HTERT RPE-1 (cell line): ENCODE data around the gene ACOT8.
"Not testable (repeated sequence)": the region's sequence is repeated elsewhere in the genome, so short reads cannot be mapped to it uniquely, and the experiment has no call there.

Experiments
- in situ Hi-C: fragments of 300-500 bp; cut with MboI; formaldehyde crosslinking; loops from 4 replicates; pipeline ENCODE4 v1.14.3; 2020; ENCODE audit warnings: low sequenced_read_pairs

The ACOT8 gene

DNA sequence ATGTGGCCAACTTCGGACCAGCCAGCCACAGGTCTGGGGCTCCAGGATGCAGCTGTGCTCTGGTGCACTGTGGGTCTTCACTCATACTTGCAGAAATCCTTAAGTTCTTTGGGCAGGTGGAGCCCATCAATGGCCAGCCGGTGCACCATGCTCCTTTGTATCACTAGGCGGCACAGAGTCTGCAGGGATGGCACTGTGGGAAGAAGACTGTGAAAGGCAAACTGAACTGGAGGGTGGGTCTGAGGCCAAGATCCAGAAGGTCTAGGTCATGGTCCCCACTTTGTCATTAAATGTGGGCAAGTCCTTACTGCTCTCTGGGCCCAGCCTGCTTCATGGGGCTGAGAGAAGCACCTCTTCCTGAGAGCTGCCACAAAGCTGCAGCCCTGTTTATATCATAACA lies 31.5 kb upstream of the ACOT8 start:
- in situ Hi-C loops = no loop called here

DNA sequence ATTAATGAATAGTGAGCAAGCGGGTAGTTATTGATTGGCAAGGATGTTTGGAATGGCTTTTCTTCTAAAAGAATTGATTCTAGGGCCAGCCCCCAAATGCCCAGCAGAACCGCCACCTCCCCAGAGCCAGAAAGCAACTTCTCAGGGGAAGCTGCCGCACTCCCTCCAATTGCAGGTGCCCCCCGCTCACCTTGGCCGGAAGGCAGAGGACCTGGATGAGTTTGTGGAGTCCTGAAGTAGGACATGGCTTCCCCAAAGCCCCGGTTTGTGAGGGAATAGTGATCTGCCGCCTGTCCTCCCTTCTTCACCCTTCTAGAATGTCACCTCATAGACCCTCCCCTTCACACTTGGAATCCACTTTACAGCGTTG lies 30.1 kb upstream of the ACOT8 start, which contains the start of gene SPATA25:
Gene SPATA25 (minus strand): TSS at position 277 of the 370 bp plus-strand sequence. CDS start 32 bp downstream, at position 245.
- in situ Hi-C loops = no loop called here

DNA sequence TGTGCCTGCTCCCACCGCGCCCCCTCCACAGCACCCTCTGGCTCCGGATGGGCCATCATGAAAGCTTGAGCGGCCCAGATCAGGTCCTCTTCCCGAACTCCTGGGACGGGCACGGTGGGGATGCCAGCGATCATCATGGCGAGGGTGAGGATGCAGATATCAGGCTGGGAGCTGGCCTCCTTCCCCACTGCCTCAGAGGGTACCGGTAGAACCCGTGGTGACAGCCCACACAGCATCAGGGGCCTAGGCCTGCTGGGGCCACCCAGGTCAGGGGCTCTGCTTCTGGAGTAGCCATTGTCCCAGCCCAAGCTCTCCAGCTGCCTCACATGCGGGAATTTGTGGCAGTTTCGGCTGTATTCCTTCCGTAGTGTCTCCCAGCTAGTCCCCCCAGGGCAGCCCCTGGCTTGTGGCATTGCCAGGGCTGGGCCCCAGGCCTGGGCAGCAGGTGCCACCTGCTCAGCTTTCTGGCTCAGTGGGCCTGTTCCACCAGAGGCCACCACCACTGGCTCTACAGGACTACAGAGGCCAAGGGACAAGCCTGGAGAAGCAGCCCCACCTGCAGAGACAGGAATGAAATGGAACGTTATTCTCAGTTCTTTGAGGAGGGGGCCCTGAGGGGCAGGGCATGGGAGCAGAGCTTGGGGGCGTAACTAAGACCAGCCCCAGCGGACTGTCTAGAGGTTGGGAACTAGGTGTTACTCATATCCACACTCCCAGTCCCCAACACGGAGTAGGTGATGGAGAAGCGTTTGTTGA lies 29.6 kb upstream of the ACOT8 start:
- in situ Hi-C loops = no loop called here

DNA sequence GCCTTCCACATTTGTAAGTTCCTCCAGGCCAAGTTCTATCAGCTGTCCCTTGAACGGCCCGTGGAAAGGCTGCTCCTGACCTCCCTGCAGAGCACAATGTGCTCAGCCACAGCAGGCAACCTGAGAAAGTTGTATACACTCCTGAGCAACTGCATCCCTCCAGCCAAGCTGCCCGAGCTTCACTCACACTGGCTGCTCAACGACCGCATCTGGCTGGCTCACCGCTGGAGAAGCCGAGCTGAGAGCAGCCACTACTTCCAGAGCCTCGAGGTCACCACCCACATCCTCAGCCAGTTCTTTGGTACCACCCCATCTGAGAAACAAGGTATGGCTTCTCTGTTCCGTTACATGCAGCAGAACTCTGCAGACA lies 25.9 kb upstream of the ACOT8 start:
- in situ Hi-C loops = no loop called here

DNA sequence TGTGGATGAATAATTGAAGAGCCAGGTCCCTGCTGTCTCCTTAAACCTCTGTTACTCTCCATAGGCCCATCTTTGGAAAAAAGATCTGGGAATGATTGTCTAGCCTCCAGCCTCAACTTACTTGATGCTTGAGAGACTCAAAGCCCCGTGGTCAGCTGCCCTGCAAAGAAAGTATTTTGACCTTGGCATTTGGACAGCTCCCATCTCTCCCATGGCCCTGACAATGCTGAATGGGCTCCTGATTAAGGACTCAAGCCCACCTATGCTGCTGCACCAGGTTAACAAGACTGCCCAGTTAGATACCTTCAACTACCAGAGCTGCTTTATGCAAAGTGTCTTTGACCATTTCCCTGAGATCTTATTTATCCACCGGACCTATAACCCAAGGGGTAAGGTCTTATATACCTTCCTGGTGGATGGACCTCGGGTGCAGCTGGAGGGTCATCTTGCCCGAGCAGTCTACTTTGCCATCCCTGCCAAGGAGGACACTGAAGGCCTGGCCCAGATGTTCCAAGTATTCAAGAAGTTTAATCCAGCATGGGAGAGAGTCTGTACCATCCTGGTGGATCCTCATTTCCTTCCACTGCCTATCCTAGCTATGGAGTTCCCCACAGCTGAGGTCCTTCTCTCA lies 25.4 kb upstream of the ACOT8 start:
- in situ Hi-C loops = no loop called here

DNA sequence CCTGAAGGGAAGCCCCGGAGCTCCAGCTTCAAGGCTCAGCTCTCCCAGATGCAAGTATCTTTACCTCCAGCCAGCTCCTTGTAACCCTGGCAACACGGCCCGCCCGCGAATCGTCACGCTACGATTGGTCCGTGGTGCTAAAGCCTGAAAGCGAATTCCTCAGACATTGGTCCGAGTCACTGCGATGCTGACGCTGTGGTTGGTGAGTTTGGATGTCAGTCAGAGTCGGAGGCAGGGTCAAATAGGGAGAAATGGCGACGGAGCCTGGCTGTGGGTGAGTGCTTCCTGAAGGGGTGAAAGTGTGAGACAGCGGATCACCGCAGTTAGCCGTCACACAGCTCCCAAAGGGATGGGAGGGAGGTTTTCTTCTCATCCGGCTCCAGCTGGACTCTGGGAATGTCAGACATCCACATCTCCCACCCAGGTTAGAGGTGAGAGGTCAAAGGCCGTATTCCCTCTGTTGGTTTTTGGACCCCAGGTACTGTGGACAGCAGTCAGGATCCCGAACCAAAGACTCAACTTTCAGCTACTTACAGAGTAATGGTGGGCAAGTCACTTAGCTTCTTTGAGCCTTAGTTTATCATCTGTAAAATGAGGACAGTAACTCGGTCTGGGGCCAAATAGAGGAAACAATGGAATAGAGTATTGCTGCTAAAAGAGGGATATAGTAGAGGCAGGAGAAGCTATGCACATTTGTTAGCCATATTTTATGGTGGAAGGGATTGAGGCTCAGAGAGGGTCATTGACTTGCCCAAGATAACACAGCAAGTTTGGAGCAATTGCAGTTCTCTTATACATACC lies 24.0 kb upstream of the ACOT8 start, which contains the start of gene ZSWIM1:
Gene ZSWIM1 (plus strand): TSS at position 240 of the 801 bp plus-strand sequence. CDS start 1,366 bp downstream, outside the sequence.
- in situ Hi-C loops = no loop called here

DNA sequence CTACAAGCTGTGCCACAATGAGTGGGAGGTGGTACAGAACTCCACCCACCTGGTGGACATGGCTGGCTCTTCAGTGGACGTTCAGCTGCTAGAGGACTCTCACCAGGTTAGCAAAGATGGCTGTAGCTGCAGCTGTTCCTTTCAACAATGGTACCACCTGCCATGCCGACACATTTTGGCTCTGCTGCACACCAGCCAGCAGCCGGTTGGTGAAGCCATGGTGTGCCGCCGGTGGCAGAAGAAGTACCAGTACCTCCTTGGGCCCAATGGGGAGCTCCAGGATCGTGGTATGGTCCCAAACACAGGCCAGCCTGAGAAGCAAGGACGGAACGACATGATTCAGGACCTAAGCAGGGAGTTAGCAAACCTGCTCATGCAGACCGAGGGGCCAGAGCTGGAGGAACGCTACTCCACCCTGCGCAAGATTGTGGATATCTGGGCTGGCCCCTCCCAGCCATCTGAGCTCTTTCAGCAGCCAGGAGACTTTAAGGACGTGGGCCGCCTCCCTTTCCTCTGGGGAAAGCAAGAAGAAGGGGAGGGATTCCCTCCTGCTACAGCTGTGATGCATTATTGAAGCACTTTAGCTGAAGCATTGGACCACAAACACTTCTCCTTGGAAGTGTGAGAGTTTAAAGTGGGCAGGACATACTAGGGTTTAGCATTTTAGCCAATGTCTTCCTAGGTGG lies 21.0 kb upstream of the ACOT8 start:
- in situ Hi-C loops = no loop called here

DNA sequence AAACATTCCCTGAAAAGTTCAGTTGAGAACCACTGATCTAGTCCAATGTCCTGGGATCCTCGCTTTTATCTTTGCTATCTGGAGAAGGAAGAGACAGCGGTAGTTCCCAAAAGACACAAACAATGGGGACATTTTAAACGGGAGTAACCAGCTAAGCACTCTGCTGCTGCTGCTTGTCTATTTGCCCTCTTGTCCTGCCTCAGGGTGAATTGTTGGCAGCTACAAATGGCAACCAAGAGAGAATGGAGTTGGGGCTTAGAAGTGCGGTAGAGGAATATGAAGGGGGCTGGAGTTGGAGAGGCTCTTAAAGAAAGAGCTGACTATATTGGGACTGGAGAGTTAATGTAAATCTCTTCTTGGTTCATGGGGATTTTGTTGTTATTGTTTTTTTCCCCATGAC lies 17.4 kb upstream of the ACOT8 start:
- in situ Hi-C loops = no loop called here

DNA sequence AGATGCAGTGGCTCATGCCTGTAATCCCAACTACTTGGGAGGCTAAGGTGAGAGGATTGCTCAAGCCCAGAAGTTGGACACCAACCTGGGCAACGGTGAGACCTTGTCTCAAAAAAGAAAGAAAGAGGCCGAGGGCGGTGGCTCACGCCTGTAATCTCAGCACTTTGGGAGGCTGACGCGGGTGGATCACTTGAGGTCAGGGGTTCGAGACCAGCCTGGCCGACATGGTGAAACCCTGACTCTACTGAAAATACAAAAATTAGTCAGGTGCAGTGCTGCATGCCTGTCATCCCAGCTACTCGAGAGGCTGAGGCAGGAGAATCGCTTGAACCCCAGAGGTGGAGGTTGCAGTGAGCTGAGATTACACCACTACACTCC lies 16.9 kb upstream of the ACOT8 start:
- in situ Hi-C loops = not testable (repeated sequence)

DNA sequence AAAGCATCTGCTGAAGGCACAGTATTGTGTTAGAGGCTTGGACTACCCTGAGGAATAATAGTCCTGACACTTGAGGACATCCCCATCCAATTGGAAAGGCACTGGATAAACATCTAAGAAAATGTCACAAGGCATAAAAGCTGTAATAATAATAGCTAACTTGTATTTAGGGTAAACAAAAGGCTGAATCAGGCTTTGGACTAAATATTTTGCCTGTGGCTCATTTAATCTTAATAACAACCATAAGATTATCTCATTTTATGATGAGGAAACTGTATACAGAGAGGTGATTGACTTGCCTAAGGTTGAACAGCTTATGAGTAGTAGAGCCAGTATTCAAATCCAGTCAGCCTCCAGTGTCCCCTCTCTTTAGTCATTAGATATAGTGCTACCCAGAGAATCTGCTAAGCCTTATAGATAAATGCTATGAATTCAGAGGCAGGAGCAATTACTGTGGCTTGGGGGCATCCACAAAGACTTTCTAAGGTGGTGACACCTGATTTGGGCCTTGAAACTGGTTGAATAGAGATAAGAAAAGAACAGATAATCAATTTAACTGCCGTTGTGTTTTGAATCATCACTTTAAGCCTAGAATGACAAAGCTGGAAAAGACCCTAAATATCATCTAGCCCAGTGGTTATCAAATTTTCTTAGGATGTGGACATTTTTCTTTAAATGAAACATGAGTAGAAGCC lies 16.4 kb upstream of the ACOT8 start:
- in situ Hi-C loops = no loop called here

DNA sequence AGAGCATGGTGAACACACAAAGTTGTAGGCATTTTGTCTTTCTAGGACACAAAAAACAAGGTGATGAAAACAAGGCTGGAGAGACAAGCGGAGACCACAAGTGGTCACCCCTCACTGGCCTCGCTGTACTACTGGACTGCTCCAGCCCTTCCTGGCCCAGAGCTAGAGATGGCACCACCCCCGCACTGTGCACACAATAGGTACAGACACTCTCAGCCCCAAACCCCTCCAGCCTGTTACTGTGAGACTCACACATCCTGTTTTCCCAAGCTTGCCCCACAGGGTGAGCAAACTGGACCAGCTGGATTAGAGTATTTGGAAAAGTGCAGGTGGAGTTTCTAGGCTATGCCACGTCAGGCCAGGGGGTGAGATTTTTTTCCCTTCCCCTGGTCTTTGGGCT lies 15.4 kb upstream of the ACOT8 start:
- in situ Hi-C loops = no loop called here

DNA sequence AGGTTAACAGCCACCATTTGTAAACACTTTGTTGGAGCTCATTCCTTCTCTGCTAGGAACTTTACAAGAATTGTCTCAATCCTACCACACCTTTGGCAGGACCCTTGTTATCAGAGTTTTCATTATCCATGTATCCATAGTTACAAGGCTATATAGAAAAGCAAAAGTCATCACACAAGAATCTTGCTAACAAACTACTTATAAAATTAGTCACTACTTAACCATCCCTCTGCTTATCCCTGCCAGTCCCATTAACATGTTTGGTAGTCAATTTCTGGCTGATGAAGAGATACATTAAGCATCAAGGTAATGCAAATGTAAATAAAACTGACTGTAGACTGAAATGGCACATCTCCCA lies 10.6 kb upstream of the ACOT8 start:
- in situ Hi-C loops = no loop called here

DNA sequence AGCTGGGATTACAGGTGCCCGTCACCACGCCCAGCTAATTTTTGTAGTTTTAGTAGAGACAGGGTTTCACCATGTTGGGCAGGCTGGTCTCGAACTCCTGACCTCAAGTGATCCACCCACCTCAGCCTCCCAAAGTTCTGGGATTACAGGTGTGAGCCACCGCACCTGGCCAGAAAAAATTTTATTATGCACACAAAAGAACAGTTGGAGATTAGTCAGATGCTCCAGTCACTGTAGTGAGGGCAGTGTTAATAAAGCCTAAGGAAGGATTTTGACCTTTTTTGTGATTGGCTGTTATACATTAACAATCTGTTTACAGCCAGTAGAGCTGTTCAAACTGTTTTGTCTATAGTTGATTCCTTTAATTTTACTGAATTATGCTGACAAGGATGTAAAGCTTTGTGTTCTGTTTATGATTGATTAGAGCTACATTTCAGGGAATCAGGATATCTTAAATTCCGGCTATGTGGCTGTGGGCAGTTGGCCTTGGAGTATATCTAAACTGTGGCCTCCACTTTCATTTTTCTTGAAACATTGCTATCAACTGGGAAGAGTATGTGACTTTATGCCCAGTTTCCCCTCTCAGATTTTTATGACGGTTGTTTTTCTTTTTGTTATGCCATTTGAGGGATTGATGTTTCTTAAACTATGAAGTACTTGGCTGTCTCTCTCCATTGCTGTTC lies 10.1 kb upstream of the ACOT8 start:
- in situ Hi-C loops = no loop called here

DNA sequence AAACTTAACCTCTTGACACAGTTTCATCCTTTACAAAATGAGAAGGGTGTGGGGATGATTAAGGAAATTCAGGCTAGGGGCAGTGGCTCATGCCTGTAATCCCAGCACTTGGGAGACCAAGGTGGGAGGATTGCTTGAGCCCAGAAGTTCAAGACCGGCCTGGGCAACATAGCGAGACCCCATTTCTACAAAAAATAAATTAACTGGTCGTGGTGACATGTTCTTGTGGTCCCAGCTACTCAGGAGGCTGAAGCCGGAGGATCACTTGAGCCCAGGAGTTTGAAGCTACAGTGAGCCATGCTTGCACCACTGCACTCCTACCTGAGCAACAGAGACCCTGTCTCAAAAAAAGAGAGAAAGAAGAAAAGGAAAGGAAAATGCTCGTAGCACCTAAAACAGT lies 9.3 kb upstream of the ACOT8 start:
- in situ Hi-C loops = no loop called here

DNA sequence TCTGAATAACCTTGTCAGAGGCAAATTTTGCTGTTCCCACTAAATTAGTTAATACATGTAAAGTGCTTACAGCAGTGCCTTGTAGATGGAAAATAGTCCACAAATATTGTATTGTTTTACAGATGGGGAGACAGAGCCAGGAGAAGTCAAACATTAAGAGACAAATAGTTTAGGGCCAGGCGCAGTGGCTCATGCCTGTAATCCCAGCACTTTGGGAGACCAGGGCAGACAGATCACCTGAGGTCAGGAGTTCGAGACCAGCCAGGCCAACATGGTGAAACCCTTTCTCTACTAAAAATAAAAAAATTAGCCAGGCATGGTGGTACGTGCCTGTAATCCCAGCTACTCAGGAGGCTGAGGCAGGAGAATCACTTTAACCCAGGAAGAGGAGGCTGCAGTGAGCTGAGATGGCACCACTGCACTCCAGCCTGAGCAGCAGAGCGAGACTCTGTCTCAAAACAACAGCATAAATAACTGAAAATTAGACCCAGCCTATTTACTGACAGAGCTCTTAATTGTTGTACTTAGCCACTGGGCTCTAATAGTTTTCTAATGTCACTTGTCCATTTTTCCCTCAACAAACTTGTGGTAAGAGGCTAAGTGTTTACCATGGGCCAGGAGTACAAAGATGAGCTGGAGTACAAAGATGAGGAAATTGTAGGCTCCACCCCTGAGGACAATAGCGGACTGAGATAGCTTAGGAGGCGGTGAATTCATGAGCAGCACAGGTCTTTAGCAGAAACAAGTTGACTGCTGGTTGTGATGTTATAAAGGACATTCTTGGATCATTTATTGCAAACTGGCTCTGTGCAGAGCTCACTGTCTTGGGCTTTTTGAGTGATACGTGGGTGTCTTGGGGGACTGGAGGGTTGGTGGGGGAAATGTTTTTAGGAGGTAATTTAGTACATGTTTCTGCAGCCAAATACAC lies 6.6 kb upstream of the ACOT8 start:
- in situ Hi-C loops = no loop called here

DNA sequence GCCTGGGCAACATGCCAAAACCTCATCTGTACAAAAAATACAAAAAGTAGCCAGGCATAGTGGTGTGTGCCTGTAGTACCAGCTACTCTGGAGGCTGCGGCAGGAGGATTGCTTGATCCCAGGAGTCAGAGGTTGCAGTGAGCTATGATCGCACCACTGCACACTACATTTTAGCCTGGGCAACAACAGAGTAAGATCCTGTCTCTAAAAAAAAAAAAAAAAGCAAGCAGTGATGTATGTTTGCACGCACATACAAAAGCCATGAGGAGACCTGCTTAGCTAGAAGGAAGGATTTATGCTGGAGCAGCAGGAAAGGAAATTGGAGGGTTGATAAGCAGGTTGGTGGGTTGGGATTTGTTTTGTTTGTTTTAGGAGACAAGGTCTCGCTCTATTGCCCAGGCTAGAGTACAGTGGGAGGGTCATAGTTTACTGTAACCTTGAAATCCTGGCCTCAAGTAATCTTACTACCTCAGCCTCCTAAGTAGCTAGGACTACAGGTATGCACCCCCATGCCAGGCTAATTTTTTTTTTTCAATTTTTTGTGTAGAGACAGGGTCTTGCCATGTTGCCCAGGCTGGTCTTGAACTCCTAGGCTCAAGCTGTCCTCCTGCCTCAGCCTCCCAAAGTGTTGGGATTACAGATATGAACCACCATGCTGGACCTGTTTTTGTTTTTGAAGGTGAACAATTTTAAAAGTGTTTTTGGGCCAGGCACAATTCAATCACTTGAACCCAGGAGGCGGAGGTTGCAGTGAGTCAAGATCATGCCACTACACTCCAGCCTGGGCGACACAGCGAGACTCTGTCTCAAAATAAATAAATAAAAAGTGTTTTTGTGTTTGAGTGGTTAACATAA lies 4.3 kb upstream of the ACOT8 start:
- in situ Hi-C loops = no loop called here

DNA sequence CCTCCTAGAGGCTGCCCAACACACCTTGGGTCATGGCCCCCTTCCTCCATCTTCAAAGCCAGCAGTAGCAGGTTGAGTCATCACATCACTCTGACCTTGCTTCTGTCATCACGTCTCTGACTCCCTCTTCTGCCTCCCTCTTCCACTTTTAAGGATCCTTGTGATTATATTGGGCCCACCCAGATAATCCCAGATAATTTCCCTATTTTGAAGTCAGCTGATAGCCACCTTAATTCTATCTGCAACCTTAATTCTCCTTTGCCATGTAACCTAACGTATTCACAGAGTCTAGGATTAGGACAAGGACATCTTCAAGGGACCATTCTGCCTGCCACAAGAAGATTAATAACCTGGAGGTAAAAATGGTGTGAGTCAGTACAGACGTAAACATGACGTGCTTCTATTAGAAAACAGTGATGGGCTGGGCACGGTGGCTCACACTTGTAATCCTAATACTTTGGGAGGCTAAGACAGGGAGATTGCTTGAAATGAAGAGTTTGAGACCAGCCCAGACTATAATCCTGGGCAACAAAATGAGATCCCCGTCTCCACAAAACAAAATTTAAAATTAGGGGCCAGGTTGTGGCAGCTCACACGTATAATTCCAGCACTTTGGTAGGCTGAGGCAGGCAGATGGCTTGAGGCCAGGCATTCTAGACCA lies 3.5 kb upstream of the ACOT8 start:
- in situ Hi-C loops = no loop called here

DNA sequence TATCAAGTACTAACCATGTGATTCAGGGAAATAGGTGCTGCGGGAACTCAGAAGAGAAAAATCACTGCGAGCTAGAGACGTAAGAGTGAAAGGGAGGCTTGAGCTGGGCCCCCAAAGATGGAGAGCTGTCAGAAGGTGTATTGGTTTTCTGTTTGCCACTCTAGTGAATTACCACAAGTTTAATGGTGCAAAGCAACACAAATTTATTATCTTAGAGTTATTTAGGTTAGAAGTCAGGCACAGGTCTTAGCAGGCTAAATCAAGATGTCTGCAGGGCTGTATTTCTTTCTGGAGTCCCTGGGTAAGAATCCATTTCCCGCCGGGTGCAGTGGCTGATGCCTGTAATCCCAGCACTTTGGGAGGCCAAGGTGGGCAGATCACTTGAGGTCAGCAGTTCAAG lies 2.7 kb upstream of the ACOT8 start:
- in situ Hi-C loops = no loop called here
